Gastroesophageal sphincter (tissue), 3 donors: ENCODE results near the gene FZD10.

ENCODE experiments used
- CTCF ChIP-seq, 4 experiments: fragments of 200-600 bp in 2 of 4; fragments of 450-650 bp in 2 of 4; sonication (generic) in 1 of 4; IDR thresholded peaks; one replicate each; pipeline ENCODE4 v1.5.1; 2017 to 2019; ENCODE audit warnings: antibody characterized with exemption in 4 of 4, mild to moderate bottlenecking in 2 of 4, moderate library complexity in 2 of 4
- EP300 ChIP-seq: sonication (generic); formaldehyde crosslinking; IDR thresholded peaks from one replicate; pipeline ENCODE4 v1.6.1; 2017; ENCODE audit warnings: antibody characterized with exemption, mild to moderate bottlenecking
- POLR2A ChIP-seq, 2 donors: fragments of 450-650 bp; IDR thresholded peaks; one replicate each; pipeline ENCODE4 v1.6.1; 2017; ENCODE audit warnings: antibody characterized with exemption in 2 of 2, mild to moderate bottlenecking in 2 of 2, moderate library complexity in 1 of 2
- POLR2AphosphoS5 ChIP-seq: sonication (generic); formaldehyde crosslinking; IDR thresholded peaks from one replicate; pipeline ENCODE4 v1.6.1; 2017; ENCODE audit warnings: antibody characterized with exemption

DNA sequence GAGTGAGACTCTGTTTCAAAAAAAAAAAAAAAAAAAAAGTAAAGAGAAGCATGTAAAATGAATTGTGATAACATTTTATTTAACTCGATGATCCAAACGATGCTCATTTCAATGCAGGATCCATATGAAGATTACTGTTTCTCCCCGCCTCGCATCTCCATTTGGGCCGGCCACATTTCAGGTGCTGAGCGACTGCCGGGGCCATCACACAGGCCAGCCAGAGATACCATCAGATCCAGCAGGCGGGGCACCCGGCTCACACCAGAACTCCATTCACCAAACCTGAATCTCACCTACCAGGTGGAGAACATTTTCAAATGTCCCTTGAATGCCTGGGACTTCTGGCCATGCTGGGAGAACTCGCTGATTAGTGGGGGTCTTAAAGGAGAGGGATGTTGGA lies 18.0 kb upstream of the FZD10 start:
- TF ChIP-seq POLR2AphosphoS5 (no peak), CTCF (IDR thresholded peaks at IDR 0.05) (no peak), POLR2A (IDR thresholded peaks at IDR 0.05) (no peak), EP300 (no peak)
